ENCODE results near the gene JPH3.

DNA sequence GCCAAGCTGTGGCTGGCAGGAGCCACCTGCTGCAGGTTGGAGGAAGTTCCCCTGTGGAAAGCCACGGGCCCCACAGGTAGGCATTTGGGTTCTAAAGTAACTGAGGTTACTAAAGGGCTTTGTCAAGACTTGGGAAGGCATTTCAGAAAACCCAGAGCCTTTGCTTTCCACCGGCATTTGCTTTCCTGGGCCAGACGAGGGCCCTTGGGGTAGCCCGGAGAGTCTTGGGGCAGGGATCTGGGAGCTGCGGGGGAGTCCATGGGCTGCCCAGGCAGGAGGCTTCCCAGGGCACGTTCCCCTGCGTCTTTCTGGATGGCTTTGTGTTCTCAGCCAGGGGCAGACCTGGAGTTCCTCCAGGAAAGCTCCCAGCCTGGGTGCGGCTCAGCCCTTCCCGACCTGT is 43.5 kb downstream of the JPH3 start:
- no peak for TF ChIP-seq POLR2A (IDR thresholded peaks at IDR 0.05)
- TF ChIP-seq, protein P1, sequence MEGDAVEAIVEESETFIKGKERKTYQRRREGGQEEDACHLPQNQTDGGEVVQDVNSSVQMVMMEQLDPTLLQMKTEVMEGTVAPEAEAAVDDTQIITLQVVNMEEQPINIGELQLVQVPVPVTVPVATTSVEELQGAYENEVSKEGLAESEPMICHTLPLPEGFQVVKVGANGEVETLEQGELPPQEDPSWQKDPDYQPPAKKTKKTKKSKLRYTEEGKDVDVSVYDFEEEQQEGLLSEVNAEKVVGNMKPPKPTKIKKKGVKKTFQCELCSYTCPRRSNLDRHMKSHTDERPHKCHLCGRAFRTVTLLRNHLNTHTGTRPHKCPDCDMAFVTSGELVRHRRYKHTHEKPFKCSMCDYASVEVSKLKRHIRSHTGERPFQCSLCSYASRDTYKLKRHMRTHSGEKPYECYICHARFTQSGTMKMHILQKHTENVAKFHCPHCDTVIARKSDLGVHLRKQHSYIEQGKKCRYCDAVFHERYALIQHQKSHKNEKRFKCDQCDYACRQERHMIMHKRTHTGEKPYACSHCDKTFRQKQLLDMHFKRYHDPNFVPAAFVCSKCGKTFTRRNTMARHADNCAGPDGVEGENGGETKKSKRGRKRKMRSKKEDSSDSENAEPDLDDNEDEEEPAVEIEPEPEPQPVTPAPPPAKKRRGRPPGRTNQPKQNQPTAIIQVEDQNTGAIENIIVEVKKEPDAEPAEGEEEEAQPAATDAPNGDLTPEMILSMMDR (IDR thresholded peaks at IDR 0.05): no peak
